Measurements from ENCODE around the gene PSMD12.
"Not testable (repeated sequence)": the region's sequence is repeated elsewhere in the genome, so short reads cannot be mapped to it uniquely, and the experiment has no call there.

Gene PSMD12

GRCh38 chr17:67366193-67367157, at the start of gene PSMD12:
Gene PSMD12 (minus strand): TSS chr17:67366577. CDS start chr17:67366519, 58 bp downstream.
- peak; percentile 97 for DNase-seq

DNA sequence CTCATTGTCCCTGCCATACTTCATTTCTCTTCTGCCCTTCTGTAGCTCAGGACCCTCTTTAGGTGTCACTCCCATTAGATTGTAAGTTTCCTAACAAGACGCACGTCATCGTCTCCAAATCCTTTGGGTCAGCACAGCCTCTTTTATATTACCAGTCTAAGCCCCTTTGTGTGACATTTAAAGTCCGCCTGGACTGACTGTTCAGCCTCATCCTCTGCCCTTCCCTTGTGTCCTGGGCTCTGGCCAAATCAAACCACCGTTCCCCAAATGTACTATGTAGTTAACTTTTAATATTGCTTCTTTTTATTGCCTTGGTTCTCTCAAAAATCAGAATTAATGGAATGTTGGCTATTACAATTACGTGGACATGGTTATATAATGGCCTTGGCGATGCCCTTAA, 48.9 kb upstream of the PSMD12 start:
- DNase-seq = no peak

GRCh38 chr17:67414559-67414958, 48.2 kb upstream of the PSMD12 start:
- no peak for DNase-seq

GRCh38 chr17:67414130-67414529, 47.8 kb upstream of the PSMD12 start:
- no peak for DNase-seq

GRCh38 chr17:67413388-67413787, 47.0 kb upstream of the PSMD12 start:
- no peak for DNase-seq

DNA sequence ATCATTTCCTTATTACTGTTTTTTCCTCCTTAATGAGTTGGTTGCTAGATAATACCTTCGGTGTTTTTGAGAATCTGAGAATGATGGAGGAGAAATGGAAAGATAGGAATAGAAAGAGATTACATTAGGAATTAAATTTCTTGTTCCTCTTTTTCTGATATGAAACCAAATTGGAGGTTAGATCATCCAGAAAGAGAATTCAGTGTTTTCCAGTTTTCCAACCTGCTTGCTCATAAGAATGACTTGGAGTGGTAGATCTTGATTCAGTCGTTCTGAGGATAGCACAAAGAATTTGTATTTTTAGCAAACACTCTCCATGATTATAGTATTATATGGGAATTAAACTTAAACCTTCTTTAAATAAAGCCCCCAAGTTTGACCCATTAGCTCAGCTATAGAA, 46.6 kb upstream of the PSMD12 start:
- no peak for DNase-seq

DNA sequence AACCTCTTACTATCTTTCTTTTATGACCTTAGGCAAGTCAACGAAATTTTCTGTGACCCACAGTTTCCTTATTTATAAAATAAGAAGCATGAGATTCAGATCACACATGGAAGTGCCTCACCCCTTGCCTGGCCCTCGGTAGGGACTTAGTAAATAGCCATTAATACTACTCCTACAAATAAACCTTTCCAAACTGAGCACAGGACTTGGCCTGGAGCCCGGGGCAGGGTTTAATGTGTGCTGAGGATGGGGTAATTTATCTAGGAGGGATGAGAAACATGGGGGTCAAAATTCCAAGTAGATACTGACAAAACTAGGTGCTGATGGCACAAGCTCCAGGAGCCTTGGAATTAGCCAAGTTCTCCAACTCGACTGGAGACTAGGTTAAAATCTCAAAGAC, 45.7 kb upstream of the PSMD12 start:
- no peak for DNase-seq

GRCh38 chr17:67411397-67411796, 45.0 kb upstream of the PSMD12 start:
- DNase-seq = no peak

GRCh38 chr17:67408455-67408830, 42.1 kb upstream of the PSMD12 start:
- not testable (repeated sequence) for DNase-seq

GRCh38 chr17:67403483-67403882, 37.1 kb upstream of the PSMD12 start:
- DNase-seq = no peak

DNA sequence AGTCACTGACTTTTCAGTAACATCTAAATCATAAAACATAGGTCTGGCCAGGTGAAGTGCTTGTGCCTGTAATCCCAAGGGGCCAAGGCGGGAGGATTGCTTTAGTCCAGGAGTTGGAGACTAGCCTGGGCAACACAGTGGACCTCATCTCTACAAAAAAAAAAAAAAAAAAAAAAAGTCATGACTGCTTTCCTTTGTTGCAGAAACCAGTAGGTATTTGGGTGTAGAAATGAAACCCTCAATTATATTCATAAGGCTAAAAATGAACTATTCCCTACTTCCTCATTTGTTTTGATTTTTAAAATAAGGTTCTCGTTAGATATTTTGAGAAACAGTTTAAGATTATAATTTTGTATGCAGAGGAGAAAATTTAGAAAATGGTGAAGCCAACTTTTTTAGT, 36.7 kb upstream of the PSMD12 start:
- DNase-seq = no peak

DNA sequence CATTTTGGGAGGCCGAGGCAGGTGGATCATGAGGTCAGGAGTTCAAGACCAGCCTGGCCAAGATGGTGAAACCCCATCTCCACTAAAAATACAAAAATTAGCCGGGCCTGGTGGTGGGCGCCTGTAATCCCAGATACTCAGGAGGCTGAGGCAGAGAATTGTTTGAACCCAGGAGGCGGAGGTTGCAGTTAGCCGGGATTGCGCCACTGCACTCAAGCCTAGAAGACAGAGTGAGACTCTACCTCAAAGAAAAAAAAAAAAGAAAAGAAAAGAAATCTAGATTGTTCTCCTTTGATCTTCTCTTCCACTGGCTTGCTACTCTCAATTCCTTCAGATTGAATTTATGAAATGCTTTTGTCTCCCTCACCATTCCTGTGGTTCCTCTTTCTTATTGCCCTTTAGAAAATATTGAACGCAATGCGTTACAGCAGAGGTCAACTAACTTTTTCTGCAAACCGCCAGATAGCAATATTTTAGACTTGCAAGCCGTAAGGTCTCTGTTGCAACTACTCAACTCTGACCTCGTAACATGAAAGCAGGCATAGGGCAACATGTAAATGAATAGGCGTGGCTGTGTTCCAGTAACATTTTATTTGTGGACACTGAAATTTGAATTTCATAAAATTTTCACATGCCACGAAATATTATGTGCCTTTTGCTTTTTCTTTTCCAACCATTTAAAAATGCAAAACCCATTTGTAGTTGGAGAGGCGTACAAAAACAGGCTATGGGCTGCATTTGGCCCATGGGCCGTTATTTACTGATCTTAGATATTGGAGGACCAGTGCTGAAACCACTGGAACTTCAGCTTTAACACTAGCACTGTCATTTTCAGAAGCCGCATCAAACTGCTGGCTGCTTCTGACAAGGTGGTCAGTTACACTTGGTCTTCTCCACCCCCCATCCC, 35.5 kb upstream of the PSMD12 start:
- no peak for DNase-seq

DNA sequence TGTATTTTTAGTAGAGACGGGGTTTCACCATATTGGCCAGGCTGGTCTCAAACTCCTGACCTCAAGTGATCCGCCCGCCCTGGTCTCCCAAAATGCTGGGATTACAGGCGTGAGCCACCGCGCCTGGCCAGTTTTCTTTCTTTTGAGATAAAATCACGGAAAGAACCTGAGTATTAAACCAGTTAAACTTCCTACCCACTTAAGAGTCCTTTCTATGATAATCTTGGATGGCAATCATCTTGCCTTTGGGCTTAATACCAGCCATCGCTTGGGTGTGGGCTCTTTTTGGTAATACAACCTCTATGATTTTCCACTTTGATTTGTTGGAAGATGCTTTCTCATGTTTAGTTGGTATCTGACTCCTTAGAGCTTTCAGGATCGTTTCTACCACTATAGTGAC, 34.7 kb upstream of the PSMD12 start:
- DNase-seq = no peak

GRCh38 chr17:67400193-67400592, 33.8 kb upstream of the PSMD12 start:
- DNase-seq = no peak

DNA sequence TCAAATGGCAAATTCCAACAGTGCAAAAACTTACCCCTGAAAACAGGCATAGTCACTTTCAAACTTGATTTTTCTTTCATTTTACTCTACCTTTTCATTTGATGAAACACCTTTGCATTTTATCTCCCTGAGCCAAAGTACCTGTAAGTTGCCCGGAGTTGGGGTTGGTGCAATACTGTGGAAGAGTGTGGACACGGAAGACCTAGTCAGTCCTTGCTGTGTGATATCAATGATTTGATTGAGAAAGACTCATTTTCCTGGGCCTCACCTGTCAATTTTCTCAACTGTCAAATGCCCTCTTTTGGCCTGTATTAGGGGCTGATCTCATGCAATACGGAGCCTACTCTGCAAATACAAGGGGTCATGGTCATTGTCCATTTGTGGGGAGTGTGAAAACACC, 33.3 kb upstream of the PSMD12 start:
- no peak for DNase-seq

DNA sequence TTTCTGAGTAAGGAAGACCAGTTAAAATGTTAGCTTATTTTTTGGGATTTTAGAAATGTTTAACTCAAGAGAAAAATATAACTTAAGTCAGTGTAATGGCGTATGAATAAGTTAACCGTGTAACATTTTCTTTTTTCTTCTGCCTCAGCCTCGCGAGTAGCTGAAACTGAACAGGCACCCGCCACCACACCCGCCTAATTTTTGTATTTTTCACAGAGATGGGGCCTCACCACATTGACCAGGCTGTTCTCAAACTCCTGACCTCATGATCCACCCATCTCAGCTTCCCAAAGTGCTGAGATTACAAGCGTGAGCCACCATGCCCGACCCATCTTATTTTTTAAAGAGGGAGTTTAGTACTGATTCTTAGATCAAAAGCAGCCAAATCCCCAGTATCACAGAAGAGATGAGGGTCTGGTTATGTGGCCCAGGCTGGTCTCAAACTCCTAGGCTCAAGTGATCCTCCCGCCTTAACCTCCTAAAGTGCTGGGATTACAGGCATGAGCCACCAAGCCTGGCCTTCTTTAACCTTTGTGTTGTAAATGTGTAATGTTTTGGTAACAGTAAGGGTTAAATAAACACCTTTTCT, 27.5 kb upstream of the PSMD12 start:
- DNase-seq = no peak

DNA sequence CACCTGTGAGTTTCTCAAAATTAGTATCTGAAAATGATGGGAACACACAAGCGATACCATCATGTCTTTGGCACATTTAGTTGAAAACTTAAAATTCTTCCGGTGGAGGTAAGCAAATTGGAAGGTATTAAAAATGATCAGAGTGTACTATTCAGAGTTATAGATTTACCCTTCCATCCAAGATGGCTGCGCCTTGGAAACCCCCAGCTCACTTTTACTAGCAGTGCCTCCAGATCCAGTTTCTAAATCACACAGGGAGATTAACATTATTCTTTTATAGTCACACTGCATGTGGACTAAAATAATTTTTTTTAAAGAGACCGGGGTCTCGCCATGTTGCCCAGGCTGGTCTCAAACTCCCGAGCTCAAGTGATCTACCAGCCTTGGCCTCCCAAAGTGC, 25.7 kb upstream of the PSMD12 start:
- DNase-seq = no peak

DNA sequence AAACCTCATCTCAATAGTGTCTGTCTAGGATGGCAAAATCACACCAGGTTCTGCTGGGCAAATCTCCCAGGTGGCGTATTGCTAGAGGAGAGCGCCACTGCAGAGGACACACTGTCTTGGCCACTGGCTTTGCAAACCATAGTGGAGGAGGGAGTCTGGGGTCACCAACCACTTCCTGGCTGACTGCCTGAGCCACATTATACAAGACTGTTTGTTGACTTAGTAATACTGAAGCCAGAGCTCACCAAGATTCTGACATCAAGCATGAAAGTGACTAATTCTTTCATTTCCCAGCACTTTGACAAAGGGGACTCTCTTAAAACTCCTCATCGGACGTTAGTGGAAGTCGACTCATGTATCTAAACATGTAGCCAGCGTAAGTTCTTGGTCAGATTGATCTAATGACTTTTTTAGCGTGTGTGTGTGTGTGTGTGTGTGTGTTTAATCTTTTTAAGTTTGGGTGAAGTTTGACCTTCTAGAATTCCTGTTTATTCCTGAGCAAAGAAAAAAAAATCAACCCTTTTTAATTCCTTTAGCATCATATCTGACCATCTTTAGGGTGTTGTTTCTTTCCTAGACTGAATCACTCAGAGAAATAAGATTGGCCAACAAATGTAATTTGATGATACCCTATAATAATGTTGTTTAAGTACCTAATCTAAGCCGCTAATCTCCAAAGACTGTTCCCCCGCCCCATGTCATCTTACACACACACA, 24.4 kb upstream of the PSMD12 start:
- DNase-seq = peak; percentile 65

GRCh38 chr17:67390006-67390645, 23.7 kb upstream of the PSMD12 start:
- DNase-seq = no peak

- no peak for DNase-seq
These were observed 22.6 kb upstream of the PSMD12 start for GRCh38 chr17:67388986-67389385.

- not testable (repeated sequence) for DNase-seq
These were observed 22.2 kb upstream of the PSMD12 start for GRCh38 chr17:67388536-67388935.

DNA sequence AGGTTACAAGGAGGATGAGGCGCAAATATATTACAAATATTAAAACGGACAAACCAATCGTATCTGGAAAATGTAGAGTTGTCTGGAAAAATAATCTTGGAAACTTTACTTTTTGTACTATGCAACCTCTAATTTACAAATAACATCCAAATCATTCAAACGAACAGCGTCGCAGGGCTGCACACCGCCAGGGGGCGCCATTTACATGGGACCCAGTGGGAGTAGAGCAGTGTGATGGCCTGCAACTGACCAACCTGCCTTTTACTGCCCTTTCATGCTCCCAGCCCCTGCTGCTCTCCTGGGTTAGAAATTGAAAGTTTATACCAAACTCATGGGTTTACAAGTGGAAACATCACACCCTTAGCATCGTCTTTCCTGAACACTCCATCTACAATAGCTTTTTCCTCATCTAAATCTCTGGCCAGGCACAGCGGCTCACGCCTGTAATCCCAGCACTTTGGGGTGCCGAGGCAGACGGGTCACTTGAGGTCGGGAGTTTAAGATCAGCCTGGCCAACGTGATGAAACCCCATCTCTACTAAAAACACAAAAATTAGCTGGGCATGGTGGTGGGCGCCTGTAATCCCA, 20.7 kb upstream of the PSMD12 start:
- DNase-seq = peak; percentile 81

Measured in activated CD4-positive, CD25-positive, alpha-beta regulatory T cell treated with anti-CD3 and anti-CD28 coated beads, Interleukin-2, amount 50 U/mL, for 72 hours (primary cell).